Activated T-cell treated with anti-CD3 and anti-CD28 coated beads, Interleukin-2, amount 50 U/mL, for 4 hours (primary cell): ENCODE data around the gene GRID1. TPM values are rescaled to one million over a fixed set of nuclear protein-coding genes. Genes with fewer than 3 reads are reported as not detected.

Experiments
- ATAC-seq, 2 donors: fragments of 200-7000 bp; cut with Tn5 transposase; one replicate each; pipeline ENCODE4 v1.10.0; 2021
- DNase-seq: peaks from one replicate; pipeline ENCODE4 v3.0.0-alpha.2; 2020
- H3K27me3 Mint-ChIP-seq: one replicate; pipeline ENCODE4 v1.8.0; 2021; ENCODE audit warnings: low read depth, mixed read lengths
- H3K36me3 Mint-ChIP-seq: one replicate; pipeline ENCODE4 v1.8.0; 2022; ENCODE audit warnings: mixed read lengths; ENCODE audit not compliant: insufficient read depth
- H3K4me1 Mint-ChIP-seq: one replicate; pipeline ENCODE4 v1.8.0; 2021; ENCODE audit warnings: low read depth, mixed read lengths
- H3K4me3 Mint-ChIP-seq: one replicate; pipeline ENCODE4 v1.8.0; 2021; ENCODE audit warnings: mild to moderate bottlenecking, moderate library complexity, mixed read lengths
- H3K9me3 Mint-ChIP-seq: one replicate; pipeline ENCODE4 v1.8.0; 2021; ENCODE audit warnings: mixed read lengths
- total RNA-seq, 3 donors: library from RNA; stranded (reverse); gene quantifications; one replicate each; pipeline ENCODE4 v1.2.1, GENCODE V29; 2021

Gene GRID1
- total RNA-seq, 3 donors from 2014 or later = not detected

- DNase-seq = no peak
- Mint-ChIP-seq H3K4me3 (no peak overlapping the region), H3K4me1 (no peaks in the 10 kb centered on the region), H3K36me3 (no peaks in the 10 kb centered on the region), H3K27me3 (no peaks in the 10 kb centered on the region), H3K9me3 (no peaks in the 10 kb centered on the region)
- no peak for ATAC-seq
These were observed 137.2 kb downstream of the GRID1 start for GRCh38 chr10:86229376-86229775.

- DNase-seq (no peak), ATAC-seq (no peak)
- H3K4me1 Mint-ChIP-seq = no peaks in the 10 kb centered on the region
- no peak overlapping the region for H3K4me3 Mint-ChIP-seq
- no peaks in the 10 kb centered on the region for H3K36me3 Mint-ChIP-seq
- H3K27me3 Mint-ChIP-seq = no peaks in the 10 kb centered on the region
- no peaks in the 10 kb centered on the region for H3K9me3 Mint-ChIP-seq
These were observed 138.9 kb downstream of the GRID1 start for GRCh38 chr10:86227501-86228258.

GRCh38 chr10:86226781-86227201 lies 139.8 kb downstream of the GRID1 start:
- Mint-ChIP-seq H3K9me3 (no peaks in the 10 kb centered on the region), H3K4me3 (no peak overlapping the region), H3K27me3 (no peaks in the 10 kb centered on the region), H3K4me1 (no peaks in the 10 kb centered on the region), H3K36me3 (no peaks in the 10 kb centered on the region)
- no peak for ATAC-seq
- DNase-seq = no peak

GRCh38 chr10:86226016-86226415 lies 140.6 kb downstream of the GRID1 start:
- H3K4me1 Mint-ChIP-seq = no peaks in the 10 kb centered on the region
- no peak overlapping the region for H3K4me3 Mint-ChIP-seq
- no peaks in the 10 kb centered on the region for H3K36me3 Mint-ChIP-seq
- ATAC-seq (no peak), DNase-seq (no peak)
- H3K27me3 Mint-ChIP-seq = no peaks in the 10 kb centered on the region
- no peaks in the 10 kb centered on the region for H3K9me3 Mint-ChIP-seq

GRCh38 chr10:86225103-86225782 lies 141.4 kb downstream of the GRID1 start:
- Mint-ChIP-seq H3K4me1 (no peaks in the 10 kb centered on the region), H3K9me3 (no peaks in the 10 kb centered on the region), H3K27me3 (no peaks in the 10 kb centered on the region), H3K36me3 (no peaks in the 10 kb centered on the region), H3K4me3 (no peak overlapping the region)
- ATAC-seq (no peak), DNase-seq (no peak)

- H3K4me3 Mint-ChIP-seq = no peak overlapping the region
- no peaks in the 10 kb centered on the region for H3K36me3 Mint-ChIP-seq
- ATAC-seq = no peak
- H3K9me3 Mint-ChIP-seq = no peaks in the 10 kb centered on the region
- no peak for DNase-seq
- no peaks in the 10 kb centered on the region for H3K4me1 Mint-ChIP-seq
- H3K27me3 Mint-ChIP-seq = no peaks in the 10 kb centered on the region
These were observed 142.1 kb downstream of the GRID1 start for GRCh38 chr10:86224354-86225102.

GRCh38 chr10:86223256-86223655 lies 143.3 kb downstream of the GRID1 start:
- no peak overlapping the region for H3K4me3 Mint-ChIP-seq
- H3K4me1 Mint-ChIP-seq = no peaks in the 10 kb centered on the region
- DNase-seq (no peak), ATAC-seq (no peak)
- no peaks in the 10 kb centered on the region for H3K9me3 Mint-ChIP-seq
- no peaks in the 10 kb centered on the region for H3K27me3 Mint-ChIP-seq
- H3K36me3 Mint-ChIP-seq = no peaks in the 10 kb centered on the region

- Mint-ChIP-seq H3K36me3 (no peaks in the 10 kb centered on the region), H3K4me3 (no peak overlapping the region), H3K9me3 (no peaks in the 10 kb centered on the region), H3K4me1 (no peaks in the 10 kb centered on the region), H3K27me3 (no peaks in the 10 kb centered on the region)
- no peak for DNase-seq
- no peak for ATAC-seq
These were observed 143.9 kb downstream of the GRID1 start for GRCh38 chr10:86222687-86223086.

GRCh38 chr10:86222336-86222650 lies 144.3 kb downstream of the GRID1 start:
- Mint-ChIP-seq H3K9me3 (no peaks in the 10 kb centered on the region), H3K36me3 (no peaks in the 10 kb centered on the region), H3K4me3 (no peak overlapping the region), H3K27me3 (no peaks in the 10 kb centered on the region), H3K4me1 (no peaks in the 10 kb centered on the region)
- DNase-seq (no peak), ATAC-seq (no peak)

- DNase-seq (no peak), ATAC-seq (no peak)
- no peaks in the 10 kb centered on the region for H3K4me1 Mint-ChIP-seq
- H3K9me3 Mint-ChIP-seq = no peaks in the 10 kb centered on the region
- no peaks in the 10 kb centered on the region for H3K36me3 Mint-ChIP-seq
- no peak overlapping the region for H3K4me3 Mint-ChIP-seq
- no peaks in the 10 kb centered on the region for H3K27me3 Mint-ChIP-seq
These were observed 144.9 kb downstream of the GRID1 start for GRCh38 chr10:86221442-86222335.

- no peaks in the 10 kb centered on the region for H3K36me3 Mint-ChIP-seq
- peaks cover 3% of the 10 kb centered on the region for H3K27me3 Mint-ChIP-seq
- no peaks in the 10 kb centered on the region for H3K9me3 Mint-ChIP-seq
- no peaks in the 10 kb centered on the region for H3K4me1 Mint-ChIP-seq
- no peak for ATAC-seq
- no peak overlapping the region for H3K4me3 Mint-ChIP-seq
- no peak for DNase-seq
These were observed 146.0 kb downstream of the GRID1 start for GRCh38 chr10:86220626-86221025.

- Mint-ChIP-seq H3K9me3 (no peaks in the 10 kb centered on the region), H3K4me3 (no peak overlapping the region), H3K27me3 (peaks cover 3% of the 10 kb centered on the region), H3K36me3 (no peaks in the 10 kb centered on the region), H3K4me1 (no peaks in the 10 kb centered on the region)
- ATAC-seq (no peak), DNase-seq (no peak)
These were observed 147.3 kb downstream of the GRID1 start for GRCh38 chr10:86219271-86219670.

- H3K9me3 Mint-ChIP-seq = no peaks in the 10 kb centered on the region
- no peaks in the 10 kb centered on the region for H3K36me3 Mint-ChIP-seq
- H3K4me3 Mint-ChIP-seq = no peak overlapping the region
- no peak for ATAC-seq
- no peak for DNase-seq
- no peaks in the 10 kb centered on the region for H3K4me1 Mint-ChIP-seq
- H3K27me3 Mint-ChIP-seq = peaks cover 3% of the 10 kb centered on the region
These were observed 147.8 kb downstream of the GRID1 start for GRCh38 chr10:86218842-86219241.

GRCh38 chr10:86218160-86218559 lies 148.4 kb downstream of the GRID1 start:
- H3K9me3 Mint-ChIP-seq = no peaks in the 10 kb centered on the region
- no peak overlapping the region for H3K4me3 Mint-ChIP-seq
- ATAC-seq (no peak), DNase-seq (no peak)
- H3K36me3 Mint-ChIP-seq = no peaks in the 10 kb centered on the region
- peaks cover 3% of the 10 kb centered on the region for H3K27me3 Mint-ChIP-seq
- no peaks in the 10 kb centered on the region for H3K4me1 Mint-ChIP-seq
